HG03432 (cell line): ENCODE measurements around the gene CTNND2.
"Not testable (repeated sequence)": the region's sequence is repeated elsewhere in the genome, so short reads cannot be mapped to it uniquely, and the experiment has no call there.

Experiments used
- ATAC-seq: cut with Tn5 transposase; IDR thresholded peaks from one replicate; pipeline ENCODE4 v1.9.1; 2021; ENCODE audit warnings: mild to moderate bottlenecking, moderate library complexity; ENCODE audit not compliant: unreplicated experiment

Gene CTNND2

DNA sequence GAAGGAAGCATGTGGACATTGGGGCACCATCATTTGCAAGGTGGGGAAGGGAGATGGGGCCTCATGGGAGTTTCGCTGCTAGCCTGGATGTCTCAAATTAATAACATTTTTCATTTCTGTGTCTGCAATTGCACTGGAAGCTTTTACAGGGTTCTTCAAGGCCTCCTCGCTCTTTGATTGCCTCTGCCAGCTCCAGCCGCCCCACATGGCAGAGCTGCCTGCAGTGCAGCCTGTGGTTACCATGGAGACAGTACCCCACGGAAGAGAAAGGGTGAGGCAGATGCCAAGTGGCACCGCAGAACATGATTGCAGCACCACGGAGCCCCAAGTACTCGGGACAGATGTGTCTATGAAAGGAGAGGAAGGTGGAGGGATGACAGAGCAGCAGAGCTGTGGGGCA, 25.4 kb downstream of the CTNND2 start:
- no peak for ATAC-seq

DNA sequence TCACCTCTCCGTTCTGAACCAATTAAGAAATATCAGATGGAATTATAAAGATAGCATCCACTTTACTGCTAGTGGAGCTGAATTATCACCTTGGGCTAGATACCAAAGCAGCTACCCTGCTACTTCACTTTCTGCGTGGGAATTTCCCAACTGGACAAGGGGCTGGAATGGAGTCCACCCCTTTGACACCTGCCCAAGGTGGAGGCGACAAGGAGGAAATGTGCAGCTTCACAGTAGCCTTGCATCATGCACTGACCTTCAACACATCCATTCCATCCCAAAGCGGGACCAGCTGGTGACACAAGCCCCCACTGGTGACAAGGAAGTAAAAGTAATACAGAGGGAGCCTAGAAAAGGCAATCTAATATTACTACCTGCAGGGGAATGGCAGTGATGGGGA, 30.7 kb downstream of the CTNND2 start:
- no peak for ATAC-seq

DNA sequence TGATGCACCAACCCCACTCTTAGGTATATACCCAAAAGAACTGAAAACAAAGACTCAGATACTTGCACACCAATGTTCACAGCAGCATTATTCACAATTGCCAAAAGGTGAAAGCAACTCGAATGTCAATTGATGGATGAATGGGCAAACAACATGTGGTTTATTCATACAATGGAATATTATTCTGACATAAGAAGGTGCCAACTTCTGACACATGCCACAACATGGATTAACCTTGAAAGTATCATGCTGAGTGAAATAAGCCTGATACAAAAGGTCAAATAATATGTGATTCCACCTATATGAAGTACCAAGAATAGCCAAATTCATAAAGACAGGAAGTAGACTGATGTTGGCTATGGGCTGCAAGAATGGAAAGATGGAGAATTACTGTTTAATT, 35.0 kb downstream of the CTNND2 start:
- no peak for ATAC-seq

DNA sequence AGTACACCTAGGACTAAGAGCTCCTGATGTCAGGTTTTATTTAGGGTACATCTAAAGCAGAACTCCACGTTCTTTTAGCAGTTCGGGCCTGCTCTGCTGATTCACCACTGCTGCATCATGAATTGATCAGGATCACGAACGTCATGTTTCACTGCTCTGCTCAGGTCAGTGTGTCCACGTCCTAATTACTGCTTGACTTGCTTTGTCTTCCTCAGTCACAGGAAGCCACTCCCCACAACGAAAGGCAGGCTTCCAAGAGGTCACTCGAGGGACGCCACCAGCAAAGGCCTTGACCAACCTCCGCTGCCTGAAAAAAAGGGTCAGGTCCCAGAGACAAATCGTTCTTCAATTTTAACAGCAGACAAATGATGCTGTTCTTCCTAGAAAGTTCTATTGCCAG, 40.3 kb downstream of the CTNND2 start:
- ATAC-seq, result no peak

DNA sequence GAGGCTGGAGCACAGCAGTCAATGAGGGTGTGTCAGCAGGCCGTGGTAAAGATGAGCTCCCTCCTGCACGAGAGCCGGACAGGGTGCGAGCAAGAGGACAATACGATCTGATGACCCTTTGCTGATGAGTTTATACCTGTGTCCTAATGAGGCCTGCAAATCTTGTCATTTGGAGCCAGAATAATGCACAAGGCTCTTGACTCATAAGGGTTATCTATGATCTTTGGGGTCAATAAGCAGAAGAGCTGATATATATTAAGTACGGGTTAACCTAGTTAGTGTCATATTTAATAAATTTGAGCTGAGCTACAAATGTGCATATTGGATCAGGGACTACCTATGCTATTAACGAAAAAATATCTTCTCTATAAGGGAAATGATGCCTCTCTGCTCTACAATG, 46.9 kb downstream of the CTNND2 start:
- ATAC-seq, result no peak

DNA sequence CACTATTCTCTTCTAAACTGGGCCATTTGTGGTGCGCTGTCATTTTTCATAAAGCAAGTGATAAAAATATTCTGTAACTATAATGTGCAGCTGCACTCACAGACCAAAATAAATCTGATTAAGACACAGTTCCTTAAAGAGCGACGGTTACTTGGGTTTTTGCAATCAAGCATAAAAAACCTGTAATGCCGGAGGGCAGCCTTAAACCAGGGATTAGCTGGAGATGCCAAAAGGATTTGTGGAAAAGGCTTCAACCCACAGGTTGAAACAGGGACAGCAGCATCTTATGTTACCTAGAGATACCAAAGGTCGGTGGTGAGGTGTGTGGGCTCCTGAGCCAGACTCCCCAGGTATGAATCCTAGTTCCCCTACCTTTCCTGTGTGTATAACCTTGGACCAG, 49.3 kb downstream of the CTNND2 start:
- ATAC-seq, result no peak

DNA sequence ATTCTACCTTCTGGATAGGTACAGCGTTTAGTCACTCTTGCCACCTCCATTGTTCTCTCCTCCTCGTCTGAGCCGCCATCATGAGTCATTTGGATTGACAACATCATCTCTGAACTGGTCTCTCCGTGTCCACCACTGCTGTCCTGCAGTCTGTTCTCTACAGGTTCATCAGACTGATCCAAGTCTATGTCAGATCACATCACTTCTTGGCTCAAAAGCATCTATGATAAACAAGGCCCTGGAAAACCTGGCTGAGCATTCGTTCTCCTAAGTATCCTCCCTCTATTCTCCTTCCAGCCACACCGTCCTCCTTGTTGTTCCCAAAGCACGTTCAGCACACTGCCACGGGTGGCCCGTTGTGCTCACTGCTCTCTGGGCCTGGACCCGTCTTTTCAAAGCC, 50.5 kb downstream of the CTNND2 start:
- no peak for ATAC-seq

DNA sequence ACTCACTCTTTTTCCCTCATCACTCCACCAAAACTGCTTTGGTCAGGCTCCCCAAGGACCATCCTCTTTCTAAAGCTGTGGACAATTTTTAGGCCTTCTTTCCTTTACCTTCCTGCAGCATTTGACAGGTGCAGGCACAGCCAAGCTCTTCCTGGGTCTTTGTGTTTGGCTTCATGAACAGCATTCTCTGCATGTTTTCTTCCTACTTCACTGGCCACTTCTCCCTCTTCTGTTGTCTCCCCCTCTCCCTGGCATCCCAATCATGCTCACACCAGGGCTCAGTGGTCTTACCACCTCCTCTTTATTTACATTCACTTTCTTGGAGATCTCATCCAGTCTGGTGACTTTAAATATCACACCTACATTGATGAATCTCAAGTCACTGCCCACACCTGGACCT, 51.1 kb downstream of the CTNND2 start:
- no peak for ATAC-seq

DNA sequence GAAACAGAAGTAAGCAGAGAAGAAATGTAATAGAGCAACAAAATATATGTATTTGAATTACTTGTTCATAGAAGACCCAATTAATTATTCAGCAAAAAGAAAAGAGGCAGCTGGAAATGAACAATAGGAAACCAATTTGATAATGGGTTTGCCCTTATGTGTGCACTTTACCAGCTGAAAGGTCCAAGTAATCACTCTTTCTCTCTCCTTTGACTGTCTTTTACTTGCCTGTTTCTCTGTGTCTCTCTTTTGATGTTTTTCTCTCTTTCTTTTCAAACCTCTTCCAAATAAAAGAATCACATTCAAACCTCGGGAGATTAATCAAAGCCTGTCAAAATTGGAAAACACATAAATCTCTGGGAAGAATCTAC, 51.5 kb downstream of the CTNND2 start:
- ATAC-seq, result no peak

DNA sequence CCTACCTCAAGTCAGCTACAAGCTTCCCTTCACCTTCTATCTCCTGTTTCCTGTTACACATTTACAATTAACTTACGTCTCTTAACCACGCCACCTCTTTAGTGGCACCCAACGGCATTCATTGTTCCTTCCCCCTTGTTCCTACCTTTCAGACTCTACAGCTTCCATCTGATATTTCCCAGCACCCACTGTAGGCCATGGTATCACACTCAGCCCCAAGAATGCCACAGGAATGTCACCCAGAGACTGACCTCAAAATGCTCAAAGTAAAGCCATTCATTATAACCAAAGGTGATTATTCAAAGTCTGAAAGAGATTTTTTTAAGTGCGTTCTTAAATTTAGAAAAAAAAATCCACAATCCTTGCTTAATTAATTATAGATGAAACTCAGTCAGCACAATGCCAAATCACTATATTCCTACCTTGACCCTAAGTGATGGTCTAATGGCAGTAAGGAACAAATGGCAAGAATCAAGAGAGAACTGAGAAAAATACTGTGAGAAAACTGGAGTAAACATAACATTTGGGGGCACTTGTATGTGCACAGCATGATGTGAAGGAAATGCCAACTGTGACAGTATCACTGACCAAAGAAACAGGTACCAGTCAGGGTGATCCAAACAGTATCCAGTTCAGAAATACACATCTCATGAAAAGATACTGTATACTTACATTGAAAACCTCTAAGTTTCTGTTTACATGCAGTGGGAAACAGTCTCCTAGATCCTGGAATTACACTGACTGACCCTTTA, 52.1 kb downstream of the CTNND2 start:
- ATAC-seq, result no peak

DNA sequence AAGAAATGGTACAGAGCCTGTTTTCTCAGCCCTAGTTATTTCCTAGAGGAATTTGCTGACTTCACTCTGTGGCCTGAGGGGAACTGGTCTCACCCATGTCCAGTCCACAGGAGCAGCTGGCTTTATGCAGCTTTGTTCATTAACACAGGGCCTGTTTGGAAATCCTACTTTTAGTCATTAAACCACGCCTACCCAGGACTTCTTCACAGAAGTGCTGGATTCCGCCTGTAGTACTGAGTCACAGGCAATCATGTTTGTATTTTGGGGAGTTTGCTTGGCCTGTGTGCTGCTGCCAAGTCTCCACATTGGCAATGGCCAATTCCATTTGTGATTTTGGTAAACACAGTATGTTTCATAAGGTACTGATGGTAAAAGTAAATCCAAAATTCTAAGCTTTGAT, 52.8 kb downstream of the CTNND2 start:
- ATAC-seq, result no peak

DNA sequence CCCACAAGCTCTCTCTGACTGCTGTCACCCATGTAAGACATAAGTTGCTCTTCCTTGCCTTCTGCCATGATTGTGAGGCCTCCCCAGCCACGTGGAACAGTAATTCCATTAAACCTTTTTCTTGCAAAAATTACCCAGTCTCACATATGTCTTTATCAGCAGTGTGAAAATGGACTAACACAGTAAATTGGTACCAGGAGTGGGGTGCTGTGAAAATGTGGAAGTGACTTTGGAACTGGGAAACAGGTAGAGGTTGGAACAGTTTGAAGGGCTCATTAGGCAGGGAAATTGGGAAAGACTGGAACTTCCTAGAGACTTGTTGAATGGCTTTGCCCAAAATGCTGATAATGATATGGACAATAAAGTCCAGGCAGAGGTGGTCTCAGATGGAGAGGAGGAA, 75.7 kb downstream of the CTNND2 start:
- not testable (repeated sequence) for ATAC-seq

DNA sequence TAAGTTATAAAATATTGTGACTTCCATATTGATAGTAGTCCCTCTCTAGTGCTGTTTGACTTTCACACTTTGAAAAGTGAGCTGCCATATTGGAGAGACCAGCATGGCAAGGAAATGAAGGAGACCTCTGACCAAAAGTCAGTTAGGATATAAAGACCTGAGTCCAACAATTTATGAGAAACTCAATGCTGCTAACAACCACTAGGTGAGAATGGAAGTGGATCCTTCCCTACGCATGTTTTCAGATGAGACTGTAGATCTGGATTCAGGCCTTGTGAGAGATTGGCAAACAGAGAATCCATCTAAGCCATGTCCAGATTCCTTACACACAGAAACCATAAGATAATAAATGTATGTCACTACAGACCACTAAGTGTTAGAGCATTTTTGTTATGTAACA, 81.6 kb downstream of the CTNND2 start:
- no peak for ATAC-seq

DNA sequence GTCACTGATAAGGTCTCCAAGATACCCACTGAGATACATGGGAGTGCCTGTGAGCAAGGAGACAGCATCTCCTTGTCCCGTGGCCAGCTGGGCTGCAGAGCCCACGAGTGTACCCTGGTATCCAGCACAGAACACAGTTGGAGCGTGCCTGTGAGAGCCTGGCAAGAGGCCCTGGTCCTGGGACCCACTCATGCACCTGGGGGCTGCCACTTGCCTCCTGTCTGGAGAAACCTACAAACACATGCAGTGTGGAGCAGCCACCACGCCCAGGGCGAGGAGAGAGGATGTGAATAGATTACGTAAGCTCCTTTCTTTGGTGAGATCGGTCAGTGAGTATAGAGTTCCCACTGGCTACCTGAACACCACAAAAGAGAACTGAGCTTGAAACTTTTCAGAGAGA, 88.3 kb downstream of the CTNND2 start:
- ATAC-seq, result no peak

DNA sequence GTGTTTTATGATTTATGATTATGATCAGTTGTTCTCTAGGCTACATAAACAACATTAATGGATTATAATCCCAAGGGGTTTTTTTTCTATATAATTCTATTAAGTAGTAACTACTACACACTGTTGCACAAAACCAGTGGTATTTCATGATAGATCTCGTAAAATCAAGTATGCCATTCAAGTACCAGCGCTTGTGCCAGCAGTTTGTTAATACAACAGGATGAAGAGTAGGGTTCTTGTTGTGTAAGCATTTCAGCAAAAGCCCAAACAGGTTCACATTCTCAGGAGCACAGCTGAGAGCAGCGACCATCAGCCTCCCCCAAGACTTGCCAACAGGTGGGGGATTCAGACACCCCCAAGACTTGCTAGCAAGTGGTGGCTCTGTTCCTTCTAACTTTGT, 88.8 kb downstream of the CTNND2 start:
- no peak for ATAC-seq

DNA sequence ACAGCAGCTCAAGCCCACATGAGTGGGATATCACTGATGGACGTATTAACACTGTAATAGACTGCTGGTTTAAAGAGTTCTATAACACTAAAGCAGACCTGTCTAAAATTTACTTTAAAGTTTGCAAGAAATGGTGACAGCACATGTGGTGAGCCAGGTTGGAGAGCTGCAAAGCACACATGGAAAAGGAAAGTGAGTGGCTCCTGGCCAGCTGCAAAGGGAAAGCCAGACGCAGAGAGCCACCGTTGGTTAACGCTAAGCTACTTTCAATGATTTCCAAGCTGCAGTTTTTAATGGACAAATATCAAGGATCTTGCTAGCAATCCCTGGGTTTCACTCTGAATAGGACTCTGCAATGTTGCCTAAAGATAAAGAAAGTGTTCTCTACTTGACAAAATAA, 89.9 kb downstream of the CTNND2 start:
- no peak for ATAC-seq

DNA sequence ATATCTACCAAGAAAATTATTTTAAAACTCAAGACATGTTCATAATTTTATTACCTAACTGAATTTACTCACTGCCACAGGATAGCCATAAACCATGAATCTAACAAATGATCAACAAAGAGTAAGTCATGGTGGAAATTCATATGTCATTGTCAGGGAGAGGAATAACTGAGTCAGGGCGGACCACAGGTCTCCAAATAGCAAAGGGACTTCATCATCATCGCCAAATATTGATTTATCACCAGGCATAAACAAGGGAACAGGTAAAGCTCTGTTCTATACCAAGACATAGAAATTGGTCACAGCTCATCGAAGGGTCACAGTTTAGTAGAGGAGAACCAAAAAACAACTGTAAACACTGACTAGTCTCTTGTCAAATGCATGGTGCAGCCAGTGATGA, 94.8 kb downstream of the CTNND2 start:
- no peak for ATAC-seq

DNA sequence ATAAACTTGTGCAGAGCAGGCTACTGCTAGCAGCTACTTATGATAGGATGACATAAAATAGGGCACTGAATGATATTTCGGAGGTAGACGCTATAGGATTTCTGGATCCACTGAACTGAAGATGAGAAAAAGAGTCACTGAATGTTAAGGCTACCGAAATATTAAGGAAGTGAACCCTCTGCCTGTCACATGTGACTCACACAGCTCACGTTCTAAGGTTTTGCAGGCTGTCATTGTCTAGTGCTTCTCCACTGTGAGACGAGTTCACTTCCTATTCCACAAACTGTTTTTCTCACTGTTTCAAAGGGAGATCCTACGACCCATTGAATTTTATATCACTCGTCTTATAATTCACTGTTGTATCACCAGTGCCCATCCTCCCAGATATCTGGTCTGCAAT, 100.8 kb downstream of the CTNND2 start:
- ATAC-seq, result no peak

DNA sequence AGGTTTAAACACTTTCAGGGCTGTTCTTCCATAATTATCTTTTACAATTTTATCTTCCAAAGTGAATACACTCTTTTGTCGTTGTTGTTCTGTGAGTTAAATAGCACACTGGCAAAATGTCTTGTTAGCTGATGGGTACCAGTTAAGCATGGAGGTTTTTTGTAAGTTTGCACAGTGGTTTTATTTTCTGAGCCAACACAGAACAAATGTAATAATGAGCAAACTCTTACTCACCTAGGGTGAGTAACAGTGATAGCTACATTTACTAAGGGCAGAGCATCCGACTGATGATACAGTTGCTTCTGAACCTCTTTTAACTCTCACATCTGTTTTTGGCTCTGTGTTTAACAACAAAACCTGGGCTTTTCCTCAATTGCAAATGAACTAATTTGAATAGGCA, 103.2 kb downstream of the CTNND2 start:
- ATAC-seq, result no peak

DNA sequence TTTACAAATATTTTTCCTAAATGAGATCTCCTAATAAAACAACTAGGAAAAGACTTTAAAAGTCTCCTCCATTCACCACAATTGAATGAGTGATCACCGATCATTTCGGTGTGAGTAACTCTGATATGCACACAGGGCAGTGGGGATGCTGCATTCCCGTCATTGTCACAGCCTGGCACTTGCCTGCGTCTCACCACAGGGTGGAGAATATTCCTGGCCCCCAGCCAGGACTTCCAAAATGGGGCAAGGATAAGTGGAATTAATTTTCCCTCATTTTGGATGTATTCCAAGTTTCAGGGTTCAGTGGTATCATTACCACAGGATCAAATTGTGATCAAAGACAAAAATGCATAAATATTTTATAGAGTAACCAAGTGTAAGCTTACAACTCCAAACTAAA, 107.1 kb downstream of the CTNND2 start:
- no peak for ATAC-seq

DNA sequence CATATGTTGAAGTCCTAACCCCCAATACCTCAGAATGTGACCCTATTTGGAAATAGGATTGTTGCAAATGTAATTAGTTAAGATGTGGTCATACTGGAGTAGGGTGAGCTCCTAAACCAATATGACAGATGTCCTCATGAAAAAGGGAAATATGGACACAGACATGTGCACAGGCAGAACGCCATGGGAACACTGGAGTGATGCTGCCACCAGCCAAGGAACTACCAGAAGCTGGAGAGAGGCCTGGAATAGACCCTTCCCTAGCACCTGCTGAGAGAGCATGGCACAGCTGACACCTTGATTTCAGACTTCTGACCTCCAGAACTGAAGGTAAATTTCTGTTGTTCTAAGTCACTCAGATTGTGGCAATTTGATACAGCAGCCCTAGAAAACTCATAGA, 110.8 kb downstream of the CTNND2 start:
- ATAC-seq, result no peak

DNA sequence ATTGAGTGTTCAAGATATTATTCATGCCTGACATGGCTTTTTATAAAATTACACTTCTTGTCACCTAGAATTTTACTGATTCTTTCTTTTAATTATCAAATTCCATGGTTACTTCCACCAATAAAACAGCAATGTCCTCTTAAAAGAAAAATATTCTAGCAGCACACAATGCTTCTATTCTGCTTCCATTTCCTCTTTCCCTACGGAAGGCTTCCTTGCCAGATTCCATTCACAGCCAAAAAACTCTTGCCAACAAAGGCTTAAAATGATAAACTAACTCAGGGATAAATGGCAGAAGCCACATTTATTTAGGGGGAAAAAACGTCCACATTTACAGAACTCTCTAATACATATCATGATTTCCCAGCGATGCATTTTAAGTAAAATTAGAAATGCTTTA, 111.6 kb downstream of the CTNND2 start:
- ATAC-seq, result no peak

DNA sequence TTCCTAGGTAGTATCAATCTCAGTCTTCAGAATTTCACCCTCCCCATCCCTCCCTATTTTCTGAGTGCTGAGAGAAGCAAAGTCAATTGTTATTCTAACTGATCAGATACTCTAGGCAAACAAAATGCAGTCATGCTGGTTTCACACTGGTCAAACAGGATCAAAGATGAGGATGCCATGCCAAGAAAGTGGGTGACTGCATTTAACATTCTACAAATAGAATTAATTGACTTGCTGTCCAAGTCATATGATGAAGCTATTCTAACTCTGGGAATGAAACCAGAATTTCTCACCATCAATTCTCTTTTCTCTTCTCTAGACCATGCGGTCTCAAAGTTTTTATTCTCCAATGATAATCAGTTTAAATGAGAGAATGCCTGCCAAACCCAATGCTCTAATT, 112.5 kb downstream of the CTNND2 start:
- ATAC-seq, result no peak
